NT2/D1 (cell line): Measurements from ENCODE around the gene BZW2.

ENCODE experiments used
- SUZ12 ChIP-seq: IDR thresholded peaks from 2 replicates; pipeline ENCODE4 v1.6.1; 2011; ENCODE audit not compliant: insufficient read length, insufficient read depth; ENCODE audit errors: extremely low read depth
- YY1 ChIP-seq: IDR thresholded peaks from 2 replicates; pipeline ENCODE4 v1.6.1; 2011; ENCODE audit not compliant: insufficient read length, insufficient read depth
- ZNF274 ChIP-seq: IDR thresholded peaks from 2 replicates; pipeline ENCODE4 v1.6.1; 2011; ENCODE audit warnings: mild to moderate bottlenecking, low read depth, low read length

DNA sequence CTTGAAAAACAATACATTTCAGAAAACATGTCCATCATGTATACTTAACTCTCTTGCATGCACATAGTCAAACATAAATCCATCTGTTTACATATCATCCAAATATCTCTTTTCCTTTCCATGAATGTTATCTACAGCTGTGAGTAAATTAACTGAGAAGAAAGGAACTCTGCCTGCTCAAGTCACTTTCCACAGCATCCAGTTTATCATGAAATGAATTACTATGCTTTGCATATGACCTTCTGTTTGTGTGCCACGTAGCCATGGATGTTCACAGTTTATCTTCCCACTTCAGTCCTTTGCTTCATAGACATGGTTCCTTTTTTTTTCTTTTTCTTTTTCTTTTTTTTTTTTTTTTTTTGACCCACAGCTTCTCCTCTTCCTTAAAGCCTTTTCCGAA lies 39.6 kb downstream of the BZW2 start:
- TF ChIP-seq YY1 (no peak), ZNF274 (no peak), SUZ12 (no peak)
